Uterus (tissue), 2 donors: ENCODE measurements around the gene CRACR2A.

Experiments used
- POLR2A ChIP-seq, 2 donors: fragments of 450-650 bp; IDR thresholded peaks; one replicate each; pipeline ENCODE4 v1.6.1; 2016; ENCODE audit warnings: antibody characterized with exemption in 2 of 2, mild to moderate bottlenecking in 1 of 2, moderate library complexity in 1 of 2
- TF ChIP-seq, protein P1 (sequence below), 4 experiments: fragments of 200-600 bp in 2 of 4; fragments of 450-650 bp in 2 of 4; sonication (generic) in 2 of 4; IDR thresholded peaks; one replicate each; pipeline ENCODE4 v1.5.1; 2016 to 2019; ENCODE audit warnings: antibody characterized with exemption in 4 of 4, mild to moderate bottlenecking in 2 of 4, moderate library complexity in 1 of 4

GRCh38 chr12:3604748-3605586 is 147.9 kb downstream of the CRACR2A start:
- TF ChIP-seq, protein P1, sequence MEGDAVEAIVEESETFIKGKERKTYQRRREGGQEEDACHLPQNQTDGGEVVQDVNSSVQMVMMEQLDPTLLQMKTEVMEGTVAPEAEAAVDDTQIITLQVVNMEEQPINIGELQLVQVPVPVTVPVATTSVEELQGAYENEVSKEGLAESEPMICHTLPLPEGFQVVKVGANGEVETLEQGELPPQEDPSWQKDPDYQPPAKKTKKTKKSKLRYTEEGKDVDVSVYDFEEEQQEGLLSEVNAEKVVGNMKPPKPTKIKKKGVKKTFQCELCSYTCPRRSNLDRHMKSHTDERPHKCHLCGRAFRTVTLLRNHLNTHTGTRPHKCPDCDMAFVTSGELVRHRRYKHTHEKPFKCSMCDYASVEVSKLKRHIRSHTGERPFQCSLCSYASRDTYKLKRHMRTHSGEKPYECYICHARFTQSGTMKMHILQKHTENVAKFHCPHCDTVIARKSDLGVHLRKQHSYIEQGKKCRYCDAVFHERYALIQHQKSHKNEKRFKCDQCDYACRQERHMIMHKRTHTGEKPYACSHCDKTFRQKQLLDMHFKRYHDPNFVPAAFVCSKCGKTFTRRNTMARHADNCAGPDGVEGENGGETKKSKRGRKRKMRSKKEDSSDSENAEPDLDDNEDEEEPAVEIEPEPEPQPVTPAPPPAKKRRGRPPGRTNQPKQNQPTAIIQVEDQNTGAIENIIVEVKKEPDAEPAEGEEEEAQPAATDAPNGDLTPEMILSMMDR (IDR thresholded peaks at IDR 0.05), result no peak
- TF ChIP-seq POLR2A (IDR thresholded peaks at IDR 0.05), result no peak
